ENCODE measurements around the gene GPR78.
A peak's percentile ranks its signal among the peaks of the same experiment; 100 is the strongest.

- TF ChIP-seq CTCF (IDR thresholded peaks at IDR 0.05; ENCODE audit: insufficient read depth, low read depth, low read length), result peak; percentile 48
- no peak for TF ChIP-seq EZH2 (IDR thresholded peaks at IDR 0.05; ENCODE audit: insufficient read depth, low read length)
Measured at GRCh38 chr4:8607603-8608481, 27.6 kb downstream of the GPR78 start.
